Neural progenitor cell (in vitro differentiated cells): Measurements from ENCODE around the gene WDR53.
"Not testable (repeated sequence)": the region's sequence is repeated elsewhere in the genome, so short reads cannot be mapped to it uniquely, and the experiment has no call there.

Experiments used
- CTCF ChIP-seq: fragments of 200-600 bp; sonication (generic); IDR thresholded peaks from 2 replicates; pipeline ENCODE4 v1.5.1; 2017; ENCODE audit warnings: antibody characterized with exemption, mild to moderate bottlenecking
- EZH2 ChIP-seq: fragments of 200-600 bp; sonication (generic); IDR thresholded peaks from 2 replicates; pipeline ENCODE4 v1.6.1; 2017; ENCODE audit warnings: antibody characterized with exemption, mild to moderate bottlenecking, moderate library complexity

GRCh38 chr3:196511108-196511507 lies 57.2 kb downstream of the WDR53 start:
- not testable (repeated sequence) for TF ChIP-seq CTCF, EZH2
